Suppressor macrophage (primary cell): ENCODE measurements around the gene RTN4R.

Experiments used
- DNase-seq, 4 experiments: peaks; one replicate each; pipeline ENCODE4 v3.0.0-alpha.2; 2020 to 2022

The RTN4R gene

DNA sequence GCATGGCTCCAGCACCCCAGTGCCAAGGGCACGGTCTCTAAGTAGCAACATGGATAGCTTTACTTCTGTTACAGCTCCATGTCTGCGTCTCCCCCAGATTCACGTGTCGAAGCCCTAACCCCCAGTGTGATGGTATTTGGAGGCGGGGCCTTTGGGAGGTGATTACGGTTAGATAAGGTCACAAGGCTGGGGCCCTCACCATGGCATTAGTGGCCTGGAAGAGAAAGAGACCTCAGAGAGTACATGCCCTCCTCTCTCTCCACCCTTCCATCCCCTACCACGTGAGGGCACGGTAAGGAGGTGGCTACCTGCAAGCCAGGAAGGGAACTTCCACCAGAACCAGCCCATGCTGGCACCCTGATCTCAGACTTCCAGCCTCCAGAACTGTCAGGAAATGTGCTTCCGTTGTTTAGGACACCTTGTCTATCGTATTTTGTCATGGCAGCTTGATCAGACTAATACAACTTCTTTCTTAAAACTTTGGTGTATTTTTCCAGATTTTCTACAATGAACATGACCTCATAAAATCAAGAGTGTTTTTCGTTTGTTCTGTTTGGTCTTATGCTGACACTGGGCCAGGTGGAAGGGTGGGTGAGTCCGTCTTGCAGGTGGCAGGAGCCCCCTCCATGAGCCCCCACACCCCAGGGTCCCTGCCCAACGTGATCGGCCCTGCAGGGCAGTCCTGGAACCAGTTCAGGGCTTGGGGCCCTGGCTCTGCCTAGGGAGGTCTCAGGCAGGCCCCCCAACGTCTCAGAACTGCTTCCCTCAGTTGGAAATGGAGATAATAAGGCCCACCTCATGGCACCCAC is 10.7 kb downstream of the RTN4R start:
- DNase-seq, result no peak

DNA sequence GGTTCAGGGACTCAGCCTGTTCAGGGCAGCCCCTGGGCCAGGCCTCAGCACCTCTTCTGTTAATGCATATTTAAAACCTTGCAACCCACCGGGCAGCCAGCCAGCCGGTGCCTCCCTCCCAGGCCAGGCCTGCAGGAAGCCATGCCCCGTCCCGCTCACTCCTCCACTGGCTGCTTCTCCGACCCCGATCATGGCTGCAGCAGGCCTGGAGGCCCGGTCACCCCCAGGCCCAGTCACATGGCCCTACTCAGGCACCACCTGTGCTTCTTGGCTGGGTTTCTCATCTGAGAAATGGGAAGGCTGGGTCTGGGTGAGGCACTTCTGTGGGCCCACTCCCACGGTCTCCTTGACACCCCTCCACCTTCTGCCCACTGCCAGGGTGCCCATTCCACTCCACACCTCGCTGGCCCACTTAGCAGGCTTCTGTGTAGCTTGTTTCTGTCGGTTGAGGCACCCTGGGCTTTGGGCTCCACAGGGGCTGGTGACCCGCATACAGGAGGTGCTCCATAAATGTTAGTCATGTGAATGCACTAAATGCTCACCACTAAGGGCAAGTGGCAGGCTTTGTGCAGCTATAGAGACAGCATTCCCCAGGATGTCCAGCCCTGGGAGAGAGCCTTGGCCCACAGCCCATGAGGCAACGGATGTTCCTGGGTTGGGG is 11.4 kb downstream of the RTN4R start:
- no peak for DNase-seq

DNA sequence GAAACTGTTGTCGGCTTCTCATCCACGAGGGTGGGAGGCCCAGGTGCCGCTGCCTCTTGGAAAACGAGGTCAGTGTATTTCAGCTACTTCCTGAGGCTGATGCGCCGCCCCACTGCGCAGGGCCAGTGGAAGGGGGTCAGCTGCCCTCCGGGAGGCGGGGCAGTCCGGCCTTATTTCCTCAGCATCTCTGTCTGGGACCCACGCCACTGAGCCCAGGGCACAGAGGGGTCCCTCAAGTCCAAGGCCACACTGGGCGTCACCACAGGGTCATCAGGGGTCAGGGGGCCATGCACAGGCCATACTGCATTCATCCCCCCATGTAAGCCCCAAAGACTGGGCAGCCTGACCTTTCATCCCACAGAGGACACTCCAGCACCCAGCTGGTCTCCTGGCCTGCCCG is 12.1 kb downstream of the RTN4R start:
- no peak for DNase-seq

DNA sequence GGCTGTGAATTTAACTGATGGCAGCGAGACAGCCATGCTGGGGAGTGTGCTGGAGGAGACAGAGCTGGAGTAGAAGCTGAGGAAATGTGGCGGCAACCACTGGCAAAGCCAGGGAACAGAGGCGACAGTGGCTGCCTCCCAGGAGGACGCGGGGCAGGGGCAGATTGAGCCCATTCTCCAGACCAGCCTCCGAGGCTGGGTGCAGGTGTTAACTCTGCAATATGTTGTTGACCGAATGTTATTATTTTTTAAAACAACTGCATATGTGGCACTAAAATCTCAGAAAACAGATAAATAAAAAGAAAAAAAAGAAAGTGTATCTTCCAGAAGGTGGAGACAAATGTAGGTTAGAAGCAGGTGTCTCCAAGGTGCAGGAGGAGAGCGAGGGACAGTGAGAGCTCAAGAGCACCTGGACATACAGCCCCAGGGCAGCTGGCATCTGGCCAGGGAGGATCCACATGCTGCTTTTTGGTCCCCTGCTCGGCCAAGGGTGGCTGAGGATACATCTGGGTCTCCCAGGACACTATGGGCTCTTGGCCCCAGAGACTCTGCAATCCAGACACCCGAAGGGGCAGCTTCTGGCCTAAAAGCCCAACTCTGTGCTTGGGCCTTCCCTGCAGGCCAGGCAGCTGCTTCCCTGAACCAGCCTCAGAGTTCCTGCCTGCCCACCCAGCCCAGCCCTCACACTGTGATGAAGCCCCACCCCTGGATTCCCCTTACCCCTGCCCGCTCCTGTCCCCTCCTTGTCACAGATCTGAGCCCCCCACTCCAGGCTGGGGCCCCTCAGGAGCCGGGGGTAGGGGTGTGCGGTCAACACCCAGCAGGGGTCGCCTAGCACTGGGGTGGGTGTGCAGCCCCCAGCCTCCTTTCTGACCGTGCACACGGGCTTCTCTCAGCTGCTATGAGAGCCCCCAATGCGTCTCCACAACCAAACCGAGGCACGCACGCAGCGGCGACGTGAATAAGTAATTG is 12.9 kb downstream of the RTN4R start:
- no peak for DNase-seq

DNA sequence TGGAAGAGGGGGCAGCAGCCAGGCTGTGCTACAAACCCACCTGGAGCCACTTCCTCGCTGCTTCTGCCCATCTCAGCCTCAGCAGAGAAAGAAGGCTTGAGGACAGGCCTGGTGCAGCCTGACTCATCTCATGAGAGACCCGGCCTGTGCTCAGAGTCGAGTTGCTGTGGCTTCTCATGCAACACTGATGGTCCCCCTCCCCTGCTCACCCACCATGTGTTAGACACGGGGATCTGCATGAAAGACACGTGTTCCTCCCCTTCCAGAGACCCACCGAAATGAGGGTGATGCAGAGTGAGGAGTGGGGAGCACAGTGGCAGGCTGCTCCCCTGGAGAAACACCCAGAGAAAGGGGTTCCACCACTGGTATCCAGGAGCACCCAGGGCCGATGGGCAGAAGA is 15.0 kb downstream of the RTN4R start:
- no peak for DNase-seq

DNA sequence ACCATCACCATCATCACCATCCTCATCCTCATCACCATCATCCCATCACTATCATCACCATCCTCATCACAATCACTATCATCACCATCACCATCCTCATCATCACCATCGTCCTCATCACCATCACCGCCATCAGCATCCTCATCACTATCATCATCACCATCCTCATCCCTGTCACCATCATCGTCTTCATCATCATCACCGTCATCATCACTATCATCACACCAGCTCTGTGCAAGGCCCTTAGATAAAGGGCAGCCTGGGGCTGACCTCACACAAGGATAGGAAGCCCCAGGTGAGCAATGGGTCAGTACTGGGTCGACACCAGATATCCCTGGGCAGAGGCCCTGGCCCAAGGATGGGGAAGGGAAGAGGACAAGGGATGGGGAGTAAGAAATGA is 16.1 kb downstream of the RTN4R start:
- no peak for DNase-seq

DNA sequence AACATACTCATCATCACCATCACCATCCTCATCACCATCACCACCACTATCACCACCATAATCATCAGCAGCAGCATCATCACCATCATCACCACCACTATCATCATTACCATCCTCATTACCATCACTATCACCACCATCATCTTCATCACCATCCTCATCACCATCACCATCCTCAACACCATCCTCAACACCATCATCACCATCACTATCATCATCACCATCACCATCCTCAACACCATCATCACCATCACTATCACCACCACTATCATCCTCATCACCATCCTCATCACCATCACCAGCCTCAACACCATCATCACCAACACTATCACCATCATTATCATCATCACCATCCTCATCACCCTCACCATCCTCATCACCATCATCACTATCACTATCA is 16.6 kb downstream of the RTN4R start:
- no peak for DNase-seq

DNA sequence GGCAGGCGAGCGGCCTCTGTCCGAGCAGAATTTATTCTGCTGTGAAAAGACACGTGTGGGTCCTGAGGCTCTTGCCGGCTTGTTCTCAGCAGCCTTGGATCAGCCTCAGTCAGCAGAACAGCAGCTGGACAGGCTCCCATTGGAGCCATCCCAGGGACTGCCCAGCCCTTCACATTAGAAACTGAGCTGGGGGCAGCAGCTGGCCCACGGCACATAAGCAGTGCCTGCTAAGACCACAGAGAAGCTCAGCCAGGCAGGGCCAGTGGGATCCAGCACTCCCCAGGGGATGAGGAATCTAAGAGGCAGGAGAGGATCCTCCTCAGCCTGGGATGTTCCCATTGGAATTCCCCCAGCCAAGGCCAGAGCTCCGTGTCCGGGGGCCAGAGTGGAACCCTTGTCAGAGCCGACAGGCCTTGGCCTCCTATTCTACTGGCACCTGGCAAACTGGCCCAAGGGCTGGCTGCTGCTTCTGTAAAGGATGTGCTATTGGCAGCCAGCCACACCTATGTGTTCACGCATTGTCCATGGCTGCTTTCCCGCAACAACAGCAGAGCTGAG is 18.2 kb downstream of the RTN4R start:
- no peak for DNase-seq

DNA sequence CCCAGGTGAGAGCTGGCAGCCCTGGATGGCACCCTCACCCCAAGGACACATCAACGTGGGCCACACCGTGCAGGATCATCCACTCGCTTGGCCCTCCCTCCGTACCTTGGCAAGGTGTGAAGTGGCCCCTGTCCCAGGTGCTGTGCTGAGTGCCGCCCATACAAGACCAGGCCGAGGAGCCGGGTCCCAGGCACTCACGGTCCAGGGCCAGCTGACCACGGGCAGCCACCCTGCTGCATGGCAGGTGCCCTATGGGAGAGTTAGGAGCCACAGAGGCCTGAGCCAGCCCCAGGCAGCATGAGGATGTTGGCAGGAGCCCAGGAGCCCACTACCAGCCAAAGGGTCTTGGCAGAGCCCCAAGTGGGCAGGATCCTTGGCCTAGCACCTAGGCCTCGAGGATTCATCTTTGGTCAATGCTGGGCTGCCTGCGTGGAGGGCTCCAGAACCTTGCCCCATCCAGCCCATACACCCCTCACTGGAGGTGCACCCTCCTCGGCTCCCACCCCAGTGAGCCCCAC is 19.6 kb downstream of the RTN4R start:
- DNase-seq, result no peak

DNA sequence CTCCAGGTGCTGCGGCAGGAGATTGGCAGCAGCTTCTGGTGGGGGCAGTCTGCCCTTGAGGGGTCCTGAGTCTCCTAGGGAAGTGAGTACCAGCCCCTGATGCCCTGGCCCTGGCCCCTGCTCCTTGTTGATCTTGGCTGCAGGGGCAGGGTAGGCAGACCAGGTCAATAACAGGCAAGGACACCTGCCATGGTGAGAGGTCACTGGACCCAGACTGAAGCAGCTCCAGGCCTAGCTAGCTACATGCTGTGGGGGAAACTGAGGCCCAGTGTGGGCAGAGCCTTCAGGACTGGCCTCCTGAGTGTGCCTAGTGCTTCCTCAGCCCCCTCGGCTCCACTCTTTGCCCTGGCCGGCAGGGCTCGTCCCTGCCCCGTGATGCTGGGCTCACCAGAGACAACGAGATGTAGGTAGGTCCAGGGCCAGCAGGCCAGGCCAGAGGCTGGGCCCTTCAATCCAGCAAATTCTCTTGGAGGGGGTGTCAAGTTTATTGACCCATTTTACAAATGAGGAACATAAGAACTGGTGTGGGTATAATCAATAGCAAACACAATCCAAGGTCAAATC is 20.4 kb downstream of the RTN4R start:
- DNase-seq, result no peak

DNA sequence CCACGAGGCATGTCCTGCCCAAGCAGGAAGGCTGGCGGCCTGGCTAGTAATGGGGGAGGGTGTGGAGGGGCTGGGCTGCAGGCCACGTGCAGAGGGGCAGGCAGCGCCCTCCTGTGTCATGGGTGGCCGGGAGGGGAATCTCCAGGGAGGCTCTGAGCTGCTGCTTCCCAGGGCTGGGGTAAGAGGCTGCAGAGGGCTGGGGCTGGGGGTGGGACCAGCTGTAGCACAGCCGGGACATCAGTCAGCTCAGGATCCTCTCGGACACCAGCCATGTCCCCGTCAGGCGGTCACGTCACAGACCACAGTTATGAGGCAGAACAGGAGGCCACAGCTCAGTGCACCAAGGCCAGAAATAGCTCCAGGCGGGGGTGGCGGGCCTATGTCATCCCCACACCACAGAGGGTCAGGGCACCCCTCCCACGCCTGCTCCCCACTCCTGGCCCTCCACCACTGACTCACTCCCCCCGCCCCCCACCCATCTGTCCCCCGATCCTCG is 21.1 kb downstream of the RTN4R start:
- peak; percentile 30 to 56 (median 41) for DNase-seq

DNA sequence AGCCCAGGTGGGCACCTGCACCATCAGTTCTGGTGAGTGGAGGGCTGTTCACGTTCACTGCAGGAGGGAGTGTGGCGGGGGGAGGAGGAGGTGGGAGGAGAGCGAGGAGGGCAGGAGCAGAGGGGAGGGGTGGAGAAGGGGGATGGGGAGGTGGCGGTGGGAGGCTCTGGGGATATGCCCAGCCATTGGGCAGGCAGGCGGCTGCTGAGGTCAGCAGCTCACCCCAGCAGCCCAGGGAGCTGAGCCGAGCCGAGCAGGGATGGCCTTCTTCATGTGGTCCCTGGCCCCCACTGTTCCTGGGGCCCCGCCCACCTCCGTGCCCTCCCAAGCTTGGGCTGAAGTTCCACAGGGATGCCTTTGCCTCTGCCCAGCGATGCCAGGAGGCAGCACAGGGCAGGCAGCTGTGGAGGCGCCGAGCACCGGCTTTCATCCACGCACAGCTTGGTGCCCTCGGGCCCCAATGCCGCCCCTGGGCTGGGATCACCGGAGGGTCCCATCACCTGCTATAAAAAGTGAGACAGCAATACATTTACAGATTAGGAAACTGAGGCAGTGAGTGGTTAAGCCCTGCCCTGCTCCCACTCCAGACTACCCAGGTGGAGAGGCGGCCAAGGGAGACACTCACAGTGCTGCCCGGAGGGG is 21.6 kb downstream of the RTN4R start:
- DNase-seq, result no peak

DNA sequence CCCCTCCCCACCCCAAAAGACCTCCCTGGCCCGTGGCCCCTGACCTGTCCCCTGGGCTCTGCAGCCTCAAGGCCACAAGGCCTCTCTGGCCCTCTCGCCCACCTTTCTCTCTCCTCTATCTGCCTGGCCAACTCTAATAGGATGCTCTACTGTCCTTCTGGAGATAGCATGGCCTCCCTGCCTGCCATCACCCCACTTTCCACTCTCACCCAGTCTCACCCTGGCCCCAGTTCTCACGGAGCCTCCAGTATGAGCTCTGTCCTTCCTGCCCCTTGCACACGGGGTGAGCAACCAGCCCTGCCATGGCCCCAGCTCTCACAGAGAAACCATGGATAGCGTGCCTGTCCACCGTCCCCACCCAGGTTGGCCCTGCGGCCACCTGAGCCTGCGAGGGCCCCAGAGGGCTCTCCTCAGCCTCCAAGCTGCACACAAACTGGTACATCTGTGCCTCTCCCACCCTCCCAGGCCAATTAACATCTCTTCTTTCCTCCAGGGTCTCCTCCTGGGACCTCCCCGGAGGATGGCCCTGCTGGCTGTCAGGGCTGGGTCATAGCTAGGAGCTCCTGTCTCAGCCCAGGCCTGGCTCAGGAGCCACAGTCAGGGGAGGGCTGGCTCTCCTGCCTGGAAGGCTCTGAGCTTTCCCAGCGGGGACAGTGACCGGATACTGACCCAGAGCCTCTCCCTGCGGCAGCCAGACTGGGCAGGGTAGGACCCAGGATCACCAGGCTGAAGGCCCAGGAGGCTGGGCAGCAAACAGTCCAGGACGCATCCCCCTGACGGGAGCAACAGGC is 22.3 kb downstream of the RTN4R start:
- DNase-seq, result no peak

DNA sequence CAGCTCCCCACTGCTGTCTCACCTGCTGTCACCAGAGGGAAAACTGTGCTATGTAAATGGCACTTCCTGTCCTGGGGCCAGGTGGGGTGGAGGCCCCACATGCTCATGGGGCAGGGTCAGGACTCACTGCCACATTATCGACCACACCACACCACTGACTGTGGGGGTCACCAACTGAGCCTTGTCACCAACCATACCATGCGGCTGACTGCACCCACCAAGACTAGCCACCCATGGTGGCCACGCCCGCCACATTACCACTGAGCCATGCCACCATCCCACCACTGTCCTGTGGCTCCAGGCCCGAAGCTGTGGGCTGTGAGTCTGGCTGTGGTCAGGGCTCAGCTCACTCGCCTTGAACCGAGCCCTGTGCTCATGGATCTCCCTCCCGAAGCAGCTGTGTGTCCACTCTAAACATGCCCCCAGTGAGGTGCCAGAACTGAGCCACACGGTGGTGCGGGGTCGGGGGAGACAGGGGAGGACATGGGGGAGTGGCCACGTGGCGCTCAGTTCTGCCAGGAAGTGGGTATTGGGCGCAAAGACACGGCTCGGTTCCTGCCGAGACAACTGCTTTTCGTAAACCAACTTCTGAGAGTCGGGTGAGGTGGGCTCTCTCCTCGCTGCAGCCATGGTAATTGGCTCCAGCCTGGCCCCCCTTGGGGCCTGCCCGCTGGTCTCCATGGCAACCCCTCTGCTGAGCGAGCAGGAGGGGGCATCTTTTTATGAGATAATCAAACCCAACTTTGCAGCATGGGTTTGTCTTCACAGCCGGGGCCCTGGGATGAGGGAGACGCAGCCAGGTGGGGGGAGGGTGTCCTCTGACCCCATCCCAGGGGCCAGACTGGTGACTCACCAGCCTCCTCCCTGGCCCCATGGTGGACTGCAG is 23.2 kb downstream of the RTN4R start:
- DNase-seq, result no peak

DNA sequence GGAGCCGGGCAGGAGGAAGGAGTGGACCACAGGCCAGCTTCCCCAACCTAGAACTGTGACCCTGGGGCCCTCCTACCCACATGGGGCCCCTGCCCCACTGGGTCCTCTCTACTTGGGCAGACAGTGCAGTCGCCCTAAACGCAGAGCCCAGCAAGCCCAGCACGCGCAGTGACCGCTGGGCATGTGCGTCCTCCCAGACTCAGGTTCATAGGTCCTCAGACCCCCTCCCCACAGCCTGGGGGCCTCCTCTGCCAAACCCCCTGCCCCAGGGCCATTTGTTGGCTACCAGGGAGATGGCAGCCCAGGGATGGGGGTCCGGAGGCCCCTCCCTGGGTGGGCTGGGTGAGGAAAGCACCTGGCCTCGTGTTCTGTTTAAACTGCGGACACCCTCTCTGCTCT is 23.9 kb downstream of the RTN4R start:
- no peak for DNase-seq

DNA sequence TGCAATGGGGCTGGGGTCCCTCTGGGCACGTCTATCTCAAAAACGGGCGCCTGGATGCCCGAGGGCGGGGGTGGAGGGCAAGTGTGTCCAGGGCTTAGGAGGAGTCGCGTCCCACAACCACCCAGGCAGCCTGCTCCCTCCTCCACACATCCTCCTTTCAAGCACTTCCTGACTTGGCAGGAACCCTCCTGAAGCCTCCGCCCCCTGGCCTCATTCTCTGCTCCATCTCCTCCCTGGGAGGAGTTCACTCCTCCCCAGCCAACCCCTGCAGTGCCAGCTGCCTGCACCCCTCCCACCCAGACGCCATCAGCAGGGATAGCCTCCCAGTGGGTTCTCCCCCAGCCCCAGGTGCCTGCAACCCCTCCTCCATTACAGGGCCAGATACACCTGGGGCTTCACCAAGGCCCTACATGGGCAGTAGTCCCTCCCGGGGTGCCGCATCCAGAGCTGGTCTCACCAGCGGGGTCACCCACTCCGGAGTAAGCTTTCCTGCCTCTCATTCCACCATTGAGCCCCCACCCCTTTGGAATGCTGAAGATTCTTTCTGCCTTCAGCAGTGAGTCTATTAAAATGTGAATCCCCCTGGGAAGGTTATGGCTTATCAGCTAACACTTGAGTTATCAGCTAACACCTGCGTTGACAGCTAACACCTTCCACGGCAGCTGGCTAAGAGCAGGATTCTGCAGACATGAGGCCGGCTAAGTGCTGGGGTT is 24.4 kb downstream of the RTN4R start:
- peak; percentile 32 to 63 (median 52) for DNase-seq

DNA sequence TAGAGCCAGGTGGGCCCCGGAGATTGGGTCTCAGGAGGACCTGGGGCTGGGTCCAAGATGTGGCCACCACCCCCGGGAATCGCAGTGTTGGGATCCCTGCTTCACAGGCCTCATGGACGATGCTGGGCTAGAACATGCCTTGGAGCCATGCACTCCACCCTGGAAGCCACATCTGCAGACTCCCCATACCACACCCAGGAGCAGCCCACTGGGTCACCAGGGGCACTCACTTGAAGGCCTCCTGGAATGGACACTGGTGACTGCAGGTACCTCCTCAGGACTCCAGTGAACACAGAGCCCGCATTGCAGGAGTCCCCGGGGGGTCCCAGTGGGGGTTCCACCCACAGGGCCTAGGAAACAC is 25.0 kb downstream of the RTN4R start:
- DNase-seq, result no peak

DNA sequence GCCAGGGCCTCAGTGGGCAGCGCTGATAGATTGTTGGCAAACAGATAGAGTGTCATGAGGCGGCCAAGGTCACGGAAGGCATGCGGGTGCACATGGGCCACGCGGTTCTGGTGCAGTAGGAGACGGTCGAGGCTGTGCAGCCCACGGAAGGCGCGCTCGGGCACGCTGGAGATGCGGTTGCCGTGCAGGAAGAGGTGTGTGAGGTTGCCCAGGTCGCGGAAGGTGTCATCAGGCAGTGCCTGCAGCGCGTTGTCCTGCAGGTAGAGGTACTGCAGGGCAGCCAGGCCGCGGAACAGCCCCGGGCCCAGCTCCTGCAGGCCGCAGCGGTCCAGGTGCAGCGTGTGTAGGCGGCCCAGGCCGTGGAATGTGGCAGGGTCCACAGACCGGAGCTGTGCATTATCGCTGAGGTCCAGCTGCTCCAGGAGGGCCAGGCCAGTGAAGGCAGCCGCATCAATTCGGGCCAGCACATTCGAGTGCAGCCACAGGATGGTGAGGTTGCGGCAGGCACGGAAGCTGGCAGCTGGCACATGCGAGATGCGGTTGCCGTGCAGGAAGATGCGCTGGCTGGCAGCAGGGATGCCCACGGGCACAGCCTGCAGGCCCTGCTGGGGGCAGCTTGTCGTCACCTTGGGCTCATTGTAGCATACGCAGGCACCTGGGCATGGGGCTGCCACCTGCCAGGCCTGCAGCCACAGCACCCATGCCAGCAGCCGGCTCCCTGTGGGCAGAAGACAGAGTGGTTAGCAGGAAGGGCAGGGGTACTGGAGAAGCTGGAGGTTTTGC is 25.5 kb downstream of the RTN4R start:
- DNase-seq, result no peak
